Measurements from ENCODE around the gene KIF26B. TPM values are rescaled to one million over a fixed set of nuclear protein-coding genes. Genes with fewer than 3 reads are reported as not detected.

Gene KIF26B
- total and polyA plus RNA-seq, 2 donors: 0.43 to 1.6 TPM

GRCh38 chr1:245583081-245583480, 428.3 kb downstream of the KIF26B start:
- no peaks in the 10 kb centered on the region for H3K27me3 ChIP-seq (ENCODE audit: control insufficient read depth in 2 of 2, insufficient read depth in 1 of 2, low read length in 1 of 2)
- H3K27ac ChIP-seq (ENCODE audit: low read depth in 1 of 2, low read length in 1 of 2): no peak overlapping the region
- no peaks in the 10 kb centered on the region for H3K9me3 ChIP-seq (ENCODE audit: control insufficient read depth in 2 of 2, insufficient read depth in 1 of 2, low read length in 1 of 2)
- no peaks in the 10 kb centered on the region for H3K36me3 ChIP-seq (ENCODE audit: control insufficient read depth in 2 of 2, insufficient read depth in 2 of 2, low read length in 1 of 2)
- no peak overlapping the region for H3K4me3 ChIP-seq (ENCODE audit: low read length in 2 of 2)
- 96% methylated on average over 9 of the region's 9 CpGs for WGBS
- no peak for DNase-seq (ENCODE audit: low read depth in 6 of 9, low spot score in 9 of 9)
- H3K4me1 ChIP-seq (ENCODE audit: control insufficient read depth in 2 of 2, insufficient read depth in 2 of 2, low read length in 2 of 2): no peaks in the 10 kb centered on the region

- Histone ChIP-seq H3K36me3 (ENCODE audit: control insufficient read depth in 2 of 2, insufficient read depth in 2 of 2, low read length in 1 of 2) (no peaks in the 10 kb centered on the region), H3K27me3 (ENCODE audit: control insufficient read depth in 2 of 2, insufficient read depth in 1 of 2, low read length in 1 of 2) (no peaks in the 10 kb centered on the region), H3K4me1 (ENCODE audit: control insufficient read depth in 2 of 2, insufficient read depth in 2 of 2, low read length in 2 of 2) (no peaks in the 10 kb centered on the region), H3K4me3 (ENCODE audit: low read length in 2 of 2) (no peak overlapping the region), H3K9me3 (ENCODE audit: control insufficient read depth in 2 of 2, insufficient read depth in 1 of 2, low read length in 1 of 2) (no peaks in the 10 kb centered on the region), H3K27ac (ENCODE audit: low read depth in 1 of 2, low read length in 1 of 2) (no peak overlapping the region)
- WGBS: 76% methylated on average over 15 of the region's 15 CpGs
- no peak for DNase-seq (ENCODE audit: low read depth in 6 of 9, low spot score in 9 of 9)
These were observed 429.0 kb downstream of the KIF26B start for GRCh38 chr1:245583575-245584330.

GRCh38 chr1:245585252-245585959, 430.6 kb downstream of the KIF26B start:
- H3K27ac ChIP-seq (ENCODE audit: low read depth in 1 of 2, low read length in 1 of 2): no peak overlapping the region
- H3K36me3 ChIP-seq (ENCODE audit: control insufficient read depth in 2 of 2, insufficient read depth in 2 of 2, low read length in 1 of 2): no peaks in the 10 kb centered on the region
- no peak for DNase-seq (ENCODE audit: low read depth in 6 of 9, low spot score in 9 of 9)
- no peak overlapping the region for H3K4me3 ChIP-seq (ENCODE audit: low read length in 2 of 2)
- no peaks in the 10 kb centered on the region for H3K4me1 ChIP-seq (ENCODE audit: control insufficient read depth in 2 of 2, insufficient read depth in 2 of 2, low read length in 2 of 2)
- H3K9me3 ChIP-seq (ENCODE audit: control insufficient read depth in 2 of 2, insufficient read depth in 1 of 2, low read length in 1 of 2): no peaks in the 10 kb centered on the region
- no peaks in the 10 kb centered on the region for H3K27me3 ChIP-seq (ENCODE audit: control insufficient read depth in 2 of 2, insufficient read depth in 1 of 2, low read length in 1 of 2)
- WGBS: 93% methylated on average over 11 of the region's 11 CpGs

GRCh38 chr1:245587435-245588115, 432.8 kb downstream of the KIF26B start:
- DNase-seq (ENCODE audit: low read depth in 6 of 9, low spot score in 9 of 9): no peak
- no peaks in the 10 kb centered on the region for H3K4me1 ChIP-seq (ENCODE audit: control insufficient read depth in 2 of 2, insufficient read depth in 2 of 2, low read length in 2 of 2)

GRCh38 chr1:245588116-245588639, 433.4 kb downstream of the KIF26B start:
- Histone ChIP-seq H3K4me1 (ENCODE audit: control insufficient read depth in 2 of 2, insufficient read depth in 2 of 2, low read length in 2 of 2) (no peaks in the 10 kb centered on the region), H3K4me3 (ENCODE audit: low read length in 2 of 2) (no peak overlapping the region), H3K27ac (ENCODE audit: low read depth in 1 of 2, low read length in 1 of 2) (no peak overlapping the region), H3K27me3 (ENCODE audit: control insufficient read depth in 2 of 2, insufficient read depth in 1 of 2, low read length in 1 of 2) (no peaks in the 10 kb centered on the region), H3K9me3 (ENCODE audit: control insufficient read depth in 2 of 2, insufficient read depth in 1 of 2, low read length in 1 of 2) (no peaks in the 10 kb centered on the region), H3K36me3 (ENCODE audit: control insufficient read depth in 2 of 2, insufficient read depth in 2 of 2, low read length in 1 of 2) (no peaks in the 10 kb centered on the region)
- WGBS: 97% methylated on average over 10 of the region's 10 CpGs
- no peak for DNase-seq (ENCODE audit: low read depth in 6 of 9, low spot score in 9 of 9)

More at GRCh38 chr1:245587435-245588115, 432.8 kb downstream of the KIF26B start:
- Histone ChIP-seq H3K36me3 (ENCODE audit: control insufficient read depth in 2 of 2, insufficient read depth in 2 of 2, low read length in 1 of 2) (no peaks in the 10 kb centered on the region), H3K27ac (ENCODE audit: low read depth in 1 of 2, low read length in 1 of 2) (no peak overlapping the region), H3K27me3 (ENCODE audit: control insufficient read depth in 2 of 2, insufficient read depth in 1 of 2, low read length in 1 of 2) (no peaks in the 10 kb centered on the region), H3K4me3 (ENCODE audit: low read length in 2 of 2) (no peak overlapping the region), H3K9me3 (ENCODE audit: control insufficient read depth in 2 of 2, insufficient read depth in 1 of 2, low read length in 1 of 2) (no peaks in the 10 kb centered on the region)
- WGBS: 95% methylated on average over 11 of the region's 11 CpGs

GRCh38 chr1:245589316-245589715, 434.5 kb downstream of the KIF26B start:
- no peaks in the 10 kb centered on the region for H3K4me1 ChIP-seq (ENCODE audit: control insufficient read depth in 2 of 2, insufficient read depth in 2 of 2, low read length in 2 of 2)
- no peaks in the 10 kb centered on the region for H3K27me3 ChIP-seq (ENCODE audit: control insufficient read depth in 2 of 2, insufficient read depth in 1 of 2, low read length in 1 of 2)
- H3K9me3 ChIP-seq (ENCODE audit: control insufficient read depth in 2 of 2, insufficient read depth in 1 of 2, low read length in 1 of 2): no peaks in the 10 kb centered on the region
- H3K36me3 ChIP-seq (ENCODE audit: control insufficient read depth in 2 of 2, insufficient read depth in 2 of 2, low read length in 1 of 2): no peaks in the 10 kb centered on the region
- WGBS: 96% methylated on average over 12 of the region's 12 CpGs
- DNase-seq (ENCODE audit: low read depth in 6 of 9, low spot score in 9 of 9): no peak
- H3K4me3 ChIP-seq (ENCODE audit: low read length in 2 of 2): no peak overlapping the region
- no peak overlapping the region for H3K27ac ChIP-seq (ENCODE audit: low read depth in 1 of 2, low read length in 1 of 2)

- no peak for DNase-seq (ENCODE audit: low read depth in 6 of 9, low spot score in 9 of 9)
- no peaks in the 10 kb centered on the region for H3K4me1 ChIP-seq (ENCODE audit: control insufficient read depth in 2 of 2, insufficient read depth in 2 of 2, low read length in 2 of 2)
- no peak overlapping the region for H3K4me3 ChIP-seq (ENCODE audit: low read length in 2 of 2)
- no peak overlapping the region for H3K27ac ChIP-seq (ENCODE audit: low read depth in 1 of 2, low read length in 1 of 2)
- no peaks in the 10 kb centered on the region for H3K36me3 ChIP-seq (ENCODE audit: control insufficient read depth in 2 of 2, insufficient read depth in 2 of 2, low read length in 1 of 2)
- 94% methylated on average over 26 of the region's 26 CpGs for WGBS
- H3K27me3 ChIP-seq (ENCODE audit: control insufficient read depth in 2 of 2, insufficient read depth in 1 of 2, low read length in 1 of 2): no peaks in the 10 kb centered on the region
- H3K9me3 ChIP-seq (ENCODE audit: control insufficient read depth in 2 of 2, insufficient read depth in 1 of 2, low read length in 1 of 2): no peaks in the 10 kb centered on the region
These were observed 435.1 kb downstream of the KIF26B start for GRCh38 chr1:245589906-245590305.

GRCh38 chr1:245590726-245591125, 435.9 kb downstream of the KIF26B start:
- Histone ChIP-seq H3K4me3 (ENCODE audit: low read length in 2 of 2) (no peak overlapping the region), H3K27me3 (ENCODE audit: control insufficient read depth in 2 of 2, insufficient read depth in 1 of 2, low read length in 1 of 2) (no peaks in the 10 kb centered on the region), H3K4me1 (ENCODE audit: control insufficient read depth in 2 of 2, insufficient read depth in 2 of 2, low read length in 2 of 2) (no peaks in the 10 kb centered on the region), H3K27ac (ENCODE audit: low read depth in 1 of 2, low read length in 1 of 2) (no peak overlapping the region), H3K9me3 (ENCODE audit: control insufficient read depth in 2 of 2, insufficient read depth in 1 of 2, low read length in 1 of 2) (no peaks in the 10 kb centered on the region), H3K36me3 (ENCODE audit: control insufficient read depth in 2 of 2, insufficient read depth in 2 of 2, low read length in 1 of 2) (no peaks in the 10 kb centered on the region)
- DNase-seq (ENCODE audit: low read depth in 6 of 9, low spot score in 9 of 9): no peak
- WGBS: 98% methylated on average over 4 of the region's 4 CpGs

All from thymus (tissue), 11 donors.